Activated CD4-positive, alpha-beta T cell treated with anti-CD3 and anti-CD28 coated beads for 36 hours (primary cell): ENCODE results near the gene CDC25B. TPM values are rescaled to one million over a fixed set of nuclear protein-coding genes. Genes with fewer than 3 reads are reported as not detected.

ENCODE experiments used
- ATAC-seq: fragments of 200-7000 bp; cut with Tn5 transposase; one replicate; pipeline ENCODE4 v1.10.0; 2021; ENCODE audit warnings: mild to moderate bottlenecking, moderate library complexity
- CTCF ChIA-PET: fragments of 350-600 bp; sonication (Branson Sonifier 250); formaldehyde crosslinking; loops from one replicate; lab custom pipeline; 2021; ENCODE audit warnings: antibody characterized with exemption; lab: Charles Lee
- POLR2A ChIA-PET: fragments of 350-600 bp; sonication (Branson Sonifier 250); formaldehyde crosslinking; loops from one replicate; lab custom pipeline; 2021; ENCODE audit warnings: antibody characterized with exemption, inconsistent platforms; lab: Charles Lee
- DNase-seq: peaks from one replicate; pipeline ENCODE4 v3.0.0-alpha.2; 2020
- H3K27ac Mint-ChIP-seq: one replicate; pipeline ENCODE4 v1.8.0; 2021; ENCODE audit warnings: mixed read lengths
- H3K27me3 Mint-ChIP-seq: one replicate; pipeline ENCODE4 v1.8.0; 2021; ENCODE audit warnings: mixed read lengths
- H3K36me3 Mint-ChIP-seq: one replicate; pipeline ENCODE4 v1.8.0; 2021; ENCODE audit warnings: low read depth, mixed read lengths
- H3K4me1 Mint-ChIP-seq: one replicate; pipeline ENCODE4 v1.8.0; 2021; ENCODE audit warnings: mixed read lengths
- H3K4me3 Mint-ChIP-seq: one replicate; pipeline ENCODE4 v1.8.0; 2021; ENCODE audit warnings: mild to moderate bottlenecking, moderate library complexity, mixed read lengths
- H3K9me3 Mint-ChIP-seq: one replicate; pipeline ENCODE4 v1.8.0; 2021; ENCODE audit warnings: low read depth, mixed read lengths
- intact Hi-C, 2 experiments: fragments of 100-400 bp; cut with DNase I in 1 of 2; cut with micrococcal nuclease in 1 of 2; formaldehyde crosslinking; loops; one replicate each; pipeline versions ENCODE4 v1.14.2 to v1.15.1; 2022 to 2024; cut with DNase I, micrococcal nuclease
- total RNA-seq, 2 experiments: library from RNA; stranded (reverse); gene quantifications; one replicate each; pipeline ENCODE4 v1.2.3, GENCODE V29; 2021

The CDC25B gene
- 10 to 100 TPM; 79.8 to 96.2 TPM for total RNA-seq

GRCh38 chr20:3795511-3796468 lies at the start of gene CDC25B:
CDC25B (plus strand) TSS chr20:3796310; CDS start chr20:3796532, 222 bp downstream.
- H3K36me3 Mint-ChIP-seq = peaks cover 34% of the 10 kb centered on the region
- DNase-seq = peak; percentile 95
- intact Hi-C loops = loop anchor here (1.0 to 10.0 kb wide), 10 partner anchors 8 to 289 kb away; partner anchors contain the start of genes AP5S1 (in 2 of the 2), MAVS (in 2 of the 2), ADISSP (in 1 of the 2) and CENPB (in 1 of the 2)
- H3K27ac Mint-ChIP-seq = peak within 1 kb of the TSS; percentile 98
- H3K27me3 Mint-ChIP-seq = no peaks in the 10 kb centered on the region
- H3K9me3 Mint-ChIP-seq = no peaks in the 10 kb centered on the region
- peak; percentile 82 for ATAC-seq
- ChIA-PET CTCF (interaction anchor here (0.8 to 2.6 kb wide), 4 partner anchors 16 to 25 kb away, joined by 4 to 6 read pairs (median 5); partner anchors contain the start of gene AP5S1), POLR2A (interaction anchor here (0.6 to 1.0 kb wide), 3 partner anchors 24 to 92 kb away, joined by 3 to 6 read pairs (median 3); partner anchors contain the start of gene AP5S1)
- peaks cover 47% of the 10 kb centered on the region for H3K4me1 Mint-ChIP-seq
- peak within 1 kb of the TSS; percentile 93 for H3K4me3 Mint-ChIP-seq

DNA sequence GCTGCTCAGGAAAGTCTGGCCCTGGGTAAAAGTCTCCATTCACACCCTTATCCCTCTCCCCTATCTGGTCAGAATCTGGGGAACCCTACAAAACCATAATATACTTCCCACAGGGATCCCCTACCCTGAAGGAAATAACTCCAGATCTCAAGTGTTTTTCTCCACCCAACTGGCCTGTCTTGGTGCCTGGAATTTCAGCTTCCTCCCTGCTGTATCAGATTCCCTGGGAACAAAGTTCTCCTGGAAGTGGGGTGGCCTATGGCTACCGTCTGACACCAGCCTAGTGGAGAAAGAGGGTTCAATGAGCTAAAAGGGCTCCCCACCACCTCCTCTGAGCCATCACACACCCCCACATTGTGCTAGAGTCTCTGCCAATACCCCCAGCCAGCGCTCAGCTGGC lies 48.6 kb upstream of the CDC25B start:
- no peaks in the 10 kb centered on the region for H3K9me3 Mint-ChIP-seq
- intact Hi-C loops = no loop called here
- H3K4me1 Mint-ChIP-seq = peaks cover 14% of the 10 kb centered on the region
- H3K36me3 Mint-ChIP-seq = no peaks in the 10 kb centered on the region
- no peak for ATAC-seq
- no peak overlapping the region for H3K4me3 Mint-ChIP-seq
- ChIA-PET POLR2A (no interaction called here), CTCF (interaction anchor here (1.0 to 1.6 kb wide), 3 partner anchors 19 to 70 kb away, joined by 3 to 6 read pairs (median 6); no protein-coding TSS in a partner anchor)
- DNase-seq = no peak
- peaks cover 3% of the 10 kb centered on the region for H3K27me3 Mint-ChIP-seq
- H3K27ac Mint-ChIP-seq = no peak overlapping the region

- H3K27ac Mint-ChIP-seq = no peak overlapping the region
- H3K9me3 Mint-ChIP-seq = no peaks in the 10 kb centered on the region
- ChIA-PET POLR2A (interaction anchor here (0.7 to 1.1 kb wide), 2 partner anchors 19 to 35 kb away, joined by 3 read pairs; partner anchors contain the start of gene ADISSP), CTCF (interaction anchor here (1.0 to 1.6 kb wide), 4 partner anchors 18 to 97 kb away, joined by 3 to 6 read pairs (median 4); no protein-coding TSS in a partner anchor)
- ATAC-seq (no peak), DNase-seq (no peak)
- no peak overlapping the region for H3K4me3 Mint-ChIP-seq
- H3K4me1 Mint-ChIP-seq = peaks cover 16% of the 10 kb centered on the region
- H3K36me3 Mint-ChIP-seq = no peaks in the 10 kb centered on the region
- peaks cover 3% of the 10 kb centered on the region for H3K27me3 Mint-ChIP-seq
- intact Hi-C loops = no loop called here
Observed at GRCh38 chr20:3748073-3748472, 48.0 kb upstream of the CDC25B start.

DNA sequence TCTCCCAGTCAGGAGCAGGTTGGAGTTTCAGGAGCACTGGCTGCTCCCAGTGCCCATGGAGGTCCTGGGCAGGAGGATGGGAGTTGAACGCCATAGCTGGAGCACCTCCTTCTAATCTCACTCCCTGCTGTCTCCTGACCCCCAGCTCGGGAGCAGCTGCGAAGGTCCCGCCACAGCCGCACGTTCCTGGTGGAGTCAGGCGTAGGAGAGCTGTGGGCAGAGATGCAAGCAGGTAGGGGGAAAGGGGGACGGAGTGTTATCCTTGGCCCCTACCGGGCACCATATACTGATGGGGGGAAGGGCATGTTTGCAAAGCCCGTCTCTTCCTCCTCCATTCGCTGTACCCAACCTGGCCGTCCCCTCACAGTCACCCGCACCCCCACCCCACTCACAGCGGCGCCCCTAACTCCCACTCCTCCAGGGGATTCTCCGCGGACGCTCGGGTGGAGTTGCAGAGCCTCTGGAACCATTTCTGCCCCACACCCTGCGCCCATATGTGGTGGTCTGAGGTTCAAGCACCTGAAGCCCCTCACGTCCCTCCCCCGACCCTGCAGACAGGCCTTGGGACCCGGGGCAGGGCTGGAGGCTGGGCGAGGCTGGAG lies 46.9 kb upstream of the CDC25B start:
- Mint-ChIP-seq H3K4me3 (no peak overlapping the region), H3K4me1 (peaks cover 16% of the 10 kb centered on the region), H3K27ac (no peak overlapping the region), H3K9me3 (no peaks in the 10 kb centered on the region), H3K27me3 (peaks cover 3% of the 10 kb centered on the region), H3K36me3 (peaks cover 2% of the 10 kb centered on the region)
- intact Hi-C loops = loop anchor here in 1 of 2 experiments (1.0 kb wide), 1 partner anchor 73 kb away; no protein-coding TSS in a partner anchor
- ATAC-seq (no peak), DNase-seq (no peak)
- ChIA-PET POLR2A (no interaction called here), CTCF (interaction anchor here (0.6 to 1.2 kb wide), 8 partner anchors 9 to 1021 kb away, joined by 3 to 5 read pairs (median 3); no protein-coding TSS in a partner anchor)

DNA sequence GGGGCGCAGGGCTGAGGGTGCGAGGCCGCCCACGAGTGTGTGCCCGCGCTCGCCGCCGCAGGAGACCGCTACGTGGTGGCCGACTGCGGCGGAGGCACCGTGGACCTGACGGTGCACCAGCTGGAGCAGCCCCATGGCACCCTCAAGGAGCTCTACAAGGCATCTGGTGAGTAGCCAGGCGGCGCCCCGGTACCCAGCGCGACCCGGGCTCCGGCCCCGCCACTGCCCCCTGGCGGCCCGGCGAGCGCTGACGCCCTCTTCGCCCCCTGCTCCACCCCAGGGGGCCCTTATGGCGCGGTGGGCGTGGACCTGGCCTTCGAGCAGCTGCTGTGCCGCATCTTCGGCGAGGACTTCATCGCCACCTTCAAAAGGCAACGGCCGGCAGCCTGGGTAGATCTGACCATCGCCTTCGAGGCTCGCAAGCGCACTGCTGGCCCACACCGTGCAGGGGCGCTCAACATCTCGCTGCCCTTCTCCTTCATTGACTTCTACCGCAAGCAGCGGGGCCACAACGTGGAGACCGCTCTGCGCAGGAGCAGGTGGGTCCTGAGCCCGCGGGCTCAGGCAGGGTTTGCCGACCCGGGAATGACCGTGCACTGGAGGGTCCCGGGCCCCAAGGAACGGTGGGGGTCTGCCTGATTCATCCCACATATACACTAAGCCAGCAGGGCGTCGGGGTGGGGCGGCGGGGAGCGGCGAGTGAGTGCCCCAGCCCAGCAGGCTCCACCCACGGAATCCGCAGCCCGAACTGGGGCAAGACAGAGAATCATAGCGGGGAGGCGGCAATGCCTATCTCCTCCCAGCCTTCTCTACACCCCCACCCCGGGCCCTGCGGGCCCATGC lies 46.2 kb upstream of the CDC25B start:
- ChIA-PET CTCF (interaction anchor here (0.7 to 1.7 kb wide), 6 partner anchors 10 to 439 kb away, joined by 3 to 6 read pairs (median 4); no protein-coding TSS in a partner anchor), POLR2A (interaction anchor here (0.5 kb wide), 1 partner anchor 9 kb away, joined by 4 read pairs; no protein-coding TSS in a partner anchor)
- Mint-ChIP-seq H3K36me3 (peaks cover 2% of the 10 kb centered on the region), H3K27ac (no peak overlapping the region), H3K4me1 (peaks cover 13% of the 10 kb centered on the region), H3K4me3 (no peak overlapping the region), H3K27me3 (peaks cover 3% of the 10 kb centered on the region), H3K9me3 (no peaks in the 10 kb centered on the region)
- intact Hi-C loops = loop anchor here in 1 of 2 experiments (1.0 kb wide), 1 partner anchor 74 kb away; no protein-coding TSS in a partner anchor
- DNase-seq (peak; percentile 69), ATAC-seq (peak; percentile 45)

GRCh38 chr20:3751305-3751674 lies 44.8 kb upstream of the CDC25B start:
- Mint-ChIP-seq H3K27me3 (peaks cover 3% of the 10 kb centered on the region), H3K36me3 (peaks cover 2% of the 10 kb centered on the region), H3K9me3 (no peaks in the 10 kb centered on the region), H3K4me3 (no peak overlapping the region), H3K4me1 (peaks cover 7% of the 10 kb centered on the region), H3K27ac (no peak overlapping the region)
- CTCF ChIA-PET = interaction anchor here (0.6 to 3.2 kb wide), 8 partner anchors 17 to 120 kb away, joined by 3 to 18 read pairs (median 4); partner anchors contain the start of gene ADISSP
- POLR2A ChIA-PET = interaction anchor here (0.6 kb wide), 1 partner anchor 1063 kb away, joined by 5 read pairs; no protein-coding TSS in a partner anchor
- intact Hi-C loops = no loop called here
- no peak for DNase-seq
- no peak for ATAC-seq

DNA sequence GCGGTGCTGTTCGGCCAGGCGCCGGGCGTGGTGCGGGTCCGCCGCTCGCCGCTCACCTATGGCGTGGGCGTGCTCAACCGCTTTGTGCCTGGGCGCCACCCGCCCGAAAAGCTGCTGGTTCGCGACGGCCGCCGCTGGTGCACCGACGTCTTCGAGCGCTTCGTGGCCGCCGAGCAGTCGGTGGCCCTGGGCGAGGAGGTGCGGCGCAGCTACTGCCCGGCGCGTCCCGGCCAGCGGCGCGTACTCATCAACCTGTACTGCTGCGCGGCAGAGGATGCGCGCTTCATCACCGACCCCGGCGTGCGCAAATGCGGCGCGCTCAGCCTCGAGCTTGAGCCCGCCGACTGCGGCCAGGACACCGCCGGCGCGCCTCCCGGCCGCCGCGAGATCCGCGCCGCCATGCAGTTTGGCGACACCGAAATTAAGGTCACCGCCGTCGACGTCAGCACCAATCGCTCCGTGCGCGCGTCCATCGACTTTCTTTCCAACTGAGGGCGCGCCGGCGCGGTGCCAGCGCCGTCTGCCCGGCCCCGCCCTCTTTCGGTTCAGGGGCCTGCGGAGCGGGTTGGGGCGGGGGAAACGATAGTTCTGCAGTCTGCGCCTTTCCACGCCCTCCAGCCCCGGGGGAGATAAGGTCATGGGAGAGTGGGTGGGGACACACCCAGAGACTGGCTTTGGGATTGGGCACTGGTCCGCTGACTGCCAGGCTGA lies 44.3 kb upstream of the CDC25B start:
- Mint-ChIP-seq H3K4me1 (peaks cover 7% of the 10 kb centered on the region), H3K27ac (peak overlapping the region; percentile 51), H3K4me3 (peak overlapping the region; percentile 64), H3K27me3 (peaks cover 3% of the 10 kb centered on the region), H3K9me3 (no peaks in the 10 kb centered on the region), H3K36me3 (peaks cover 4% of the 10 kb centered on the region)
- intact Hi-C loops = loop anchor here (1.0 to 2.0 kb wide), 5 partner anchors 15 to 95 kb away; partner anchors contain the start of genes ADISSP (in 2 of the 2), AP5S1 (in 1 of the 2), CENPB (in 1 of the 2) and MAVS (in 1 of the 2)
- peak; percentile 86 for DNase-seq
- peak; percentile 79 for ATAC-seq
- POLR2A ChIA-PET = no interaction called here
- CTCF ChIA-PET = interaction anchor here (0.8 to 3.2 kb wide), 6 partner anchors 16 to 103 kb away, joined by 3 to 18 read pairs (median 5); partner anchors contain the start of gene ADISSP

DNA sequence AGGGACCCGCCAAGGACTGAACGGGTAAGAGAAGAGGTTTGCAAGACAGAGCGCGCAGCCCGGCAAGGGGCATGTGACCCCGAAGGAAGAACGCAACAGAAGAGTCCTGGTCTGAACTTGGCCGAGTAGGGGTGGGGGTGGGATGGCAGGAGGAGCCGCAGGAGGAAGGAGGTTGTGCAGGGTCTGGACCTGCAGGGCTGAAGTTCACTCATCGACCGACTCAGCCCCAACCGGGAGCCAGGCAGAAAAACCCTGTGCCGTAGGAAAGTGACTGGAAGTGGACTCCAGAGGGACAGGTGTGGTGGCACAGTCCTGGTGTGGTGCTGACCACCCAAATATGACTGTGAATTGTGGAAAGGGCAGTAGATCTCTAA lies 43.7 kb upstream of the CDC25B start:
- Mint-ChIP-seq H3K27ac (peak overlapping the region; percentile 51), H3K9me3 (no peaks in the 10 kb centered on the region), H3K27me3 (peaks cover 3% of the 10 kb centered on the region), H3K4me1 (peaks cover 7% of the 10 kb centered on the region), H3K4me3 (peak overlapping the region; percentile 64), H3K36me3 (peaks cover 5% of the 10 kb centered on the region)
- ATAC-seq = no peak
- POLR2A ChIA-PET = no interaction called here
- no peak for DNase-seq
- CTCF ChIA-PET = interaction anchor here (0.8 to 3.2 kb wide), 5 partner anchors 11 to 333 kb away, joined by 3 to 18 read pairs (median 4); partner anchors contain the start of gene ADISSP
- intact Hi-C loops = loop anchor here (1.0 to 2.0 kb wide), 5 partner anchors 14 to 94 kb away; partner anchors contain the start of genes ADISSP (in 2 of the 2), AP5S1 (in 1 of the 2), CENPB (in 1 of the 2) and MAVS (in 1 of the 2)

GRCh38 chr20:3753098-3753497 lies 43.0 kb upstream of the CDC25B start:
- peak; percentile 78 for DNase-seq
- H3K36me3 Mint-ChIP-seq = peaks cover 11% of the 10 kb centered on the region
- H3K27ac Mint-ChIP-seq = no peak overlapping the region
- ATAC-seq = peak; percentile 61
- intact Hi-C loops = loop anchor here (1.0 to 2.0 kb wide), 4 partner anchors 14 to 102 kb away; partner anchors contain the start of genes ADISSP (in 1 of the 2), CENPB (in 1 of the 2) and MAVS (in 1 of the 2)
- peaks cover 7% of the 10 kb centered on the region for H3K4me1 Mint-ChIP-seq
- H3K4me3 Mint-ChIP-seq = no peak overlapping the region
- ChIA-PET POLR2A (no interaction called here), CTCF (interaction anchor here (0.8 to 3.2 kb wide), 6 partner anchors 11 to 332 kb away, joined by 3 to 18 read pairs (median 4); partner anchors contain the start of gene ADISSP)
- no peaks in the 10 kb centered on the region for H3K9me3 Mint-ChIP-seq
- peaks cover 3% of the 10 kb centered on the region for H3K27me3 Mint-ChIP-seq
